Stimulated activated CD4-positive, alpha-beta T cell treated with anti-CD3 and anti-CD28 coated beads, TNF-alpha, amount 100 ng/mL, for 1 hour (primary cell): ENCODE data around the gene KRT32.

Experiments
- DNase-seq, 3 donors: peaks; one replicate each; pipeline ENCODE4 v3.0.0-alpha.2; 2020; ENCODE audit warnings: low read depth in 3 of 3, low spot score in 1 of 3

KRT32 gene

DNA sequence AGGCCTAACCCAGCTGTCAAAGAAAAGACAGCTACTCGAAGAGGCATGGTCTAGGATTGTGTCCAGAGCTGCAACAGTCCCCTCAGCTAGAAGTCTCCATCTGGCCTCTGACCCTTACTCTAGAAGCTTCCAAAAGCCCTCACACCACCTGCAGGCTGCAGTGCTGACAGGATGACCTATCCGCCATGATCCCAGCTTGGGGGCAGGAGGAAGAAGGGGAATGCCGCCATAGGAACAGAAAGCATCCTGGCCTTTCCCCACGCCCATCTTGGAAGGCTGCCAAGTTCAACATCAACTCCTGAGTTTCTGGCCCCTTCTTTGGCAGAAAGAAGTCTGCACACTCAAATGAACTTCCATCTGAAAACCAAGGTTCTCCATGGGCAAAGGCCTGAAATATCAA is 25.6 kb upstream of the KRT32 start:
- no peak for DNase-seq

DNA sequence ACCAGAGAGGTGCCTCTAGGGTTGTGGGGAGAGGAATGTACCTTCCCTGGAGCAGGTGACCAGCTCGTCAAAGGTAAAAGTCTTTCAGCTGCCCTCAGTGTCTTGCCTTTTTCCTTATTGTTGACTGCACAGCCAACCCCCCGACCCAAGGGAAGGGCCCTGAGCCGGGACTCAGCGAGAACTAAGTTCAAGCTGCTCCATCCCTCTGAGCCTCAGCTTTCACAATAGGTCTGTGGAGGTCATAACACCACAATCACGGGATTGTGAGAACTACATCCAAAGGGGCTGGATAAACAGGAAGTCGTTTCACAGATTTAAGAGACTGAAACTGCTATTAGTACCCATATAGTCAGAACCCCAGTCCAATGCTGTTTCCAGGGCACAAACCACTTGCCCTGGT is 25.2 kb upstream of the KRT32 start:
- DNase-seq: no peak

- DNase-seq: no peak
Measured at GRCh38 chr17:41491476-41491875, 24.3 kb upstream of the KRT32 start.

- no peak for DNase-seq
Measured at GRCh38 chr17:41490000-41490990, 23.1 kb upstream of the KRT32 start.

GRCh38 chr17:41489531-41489930 is 22.3 kb upstream of the KRT32 start, which contains the start of gene KRT36:
Gene KRT36, minus strand, starts transcription at chr17:41489910. Its CDS starts 46 bp downstream, at chr17:41489864.
- DNase-seq: no peak

DNA sequence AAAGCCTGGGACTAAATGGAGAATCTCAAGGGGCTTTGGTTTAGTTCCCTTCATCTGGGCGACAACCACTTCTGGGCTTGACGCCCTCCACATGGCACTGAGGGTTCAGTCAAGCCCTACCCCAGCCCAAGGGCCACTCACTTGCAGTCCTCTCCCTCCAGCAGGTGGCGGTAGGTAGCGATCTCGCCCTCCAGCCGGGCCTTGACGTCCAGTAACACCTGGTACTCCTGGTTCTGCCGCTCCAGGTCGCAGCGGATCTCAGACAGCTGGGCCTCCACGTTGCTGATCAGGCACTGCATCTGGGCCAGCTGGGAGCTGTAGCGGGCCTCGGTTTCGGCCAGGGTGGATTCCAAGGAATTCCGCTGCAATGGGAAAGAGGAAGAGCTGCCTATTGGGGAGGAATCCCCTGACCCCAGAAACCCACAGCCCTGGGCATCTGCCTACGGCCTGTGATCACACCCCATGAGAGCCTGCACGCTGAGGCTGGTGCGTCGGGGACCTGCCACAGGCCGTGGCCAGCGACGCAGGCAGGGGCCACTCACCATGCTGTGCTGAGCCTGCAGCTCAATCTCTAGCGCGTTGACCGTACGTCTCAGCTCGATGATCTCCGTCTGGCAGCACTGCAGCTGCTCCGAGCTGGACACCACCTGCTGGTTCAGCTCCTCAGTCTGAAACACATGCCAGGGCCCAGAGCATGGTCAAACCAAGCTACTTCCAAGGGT is 19.8 kb upstream of the KRT32 start:
- DNase-seq: no peak

GRCh38 chr17:41486316-41486715 is 19.1 kb upstream of the KRT32 start:
- DNase-seq: no peak

DNA sequence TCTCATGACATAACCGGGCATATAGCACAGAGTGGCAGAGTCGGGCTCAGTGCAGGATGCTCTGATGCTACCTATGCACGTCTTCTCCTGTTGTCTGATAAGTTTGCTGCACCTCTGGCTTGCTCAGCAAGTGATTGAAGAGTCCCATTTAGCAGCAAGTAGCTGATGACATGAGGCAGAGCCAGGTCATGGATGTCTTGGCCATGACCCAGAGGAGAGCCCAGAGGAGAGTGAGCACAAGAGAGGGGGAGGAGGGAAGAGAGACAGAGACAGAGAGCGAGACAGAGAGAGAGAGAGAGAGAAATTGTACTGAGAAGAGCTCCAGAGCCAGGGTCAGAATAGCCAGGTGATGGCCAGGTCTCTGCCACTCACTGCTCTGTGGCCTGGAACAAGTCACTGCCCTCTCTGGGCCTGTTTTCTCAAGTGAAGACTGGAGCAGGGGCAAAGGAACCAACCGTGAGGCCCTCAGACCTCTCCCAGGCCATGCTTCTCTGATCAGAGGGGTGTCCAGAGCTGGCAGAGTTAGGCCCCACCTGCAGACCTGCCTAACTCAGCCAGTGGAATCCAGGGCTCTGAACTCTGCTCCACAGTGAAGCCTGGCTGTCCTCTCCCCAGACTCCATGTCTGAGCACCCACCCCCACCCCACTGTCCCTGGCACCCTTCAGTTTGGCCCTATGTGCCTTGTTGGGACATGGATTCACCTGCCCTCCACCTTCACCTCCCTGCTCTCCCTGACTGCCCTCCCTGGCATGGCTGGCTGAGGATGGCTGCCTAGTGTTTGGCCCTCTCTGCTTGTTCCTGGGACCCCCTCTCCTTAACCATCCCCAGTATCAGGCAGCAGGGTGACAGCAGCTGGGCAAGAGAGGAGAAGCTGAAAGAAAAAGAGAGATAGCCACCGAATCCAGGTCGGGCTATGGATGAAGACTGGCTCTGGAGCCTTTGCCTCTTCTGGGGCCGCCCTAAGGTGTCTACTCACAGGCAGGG is 18.0 kb upstream of the KRT32 start:
- DNase-seq: no peak

DNA sequence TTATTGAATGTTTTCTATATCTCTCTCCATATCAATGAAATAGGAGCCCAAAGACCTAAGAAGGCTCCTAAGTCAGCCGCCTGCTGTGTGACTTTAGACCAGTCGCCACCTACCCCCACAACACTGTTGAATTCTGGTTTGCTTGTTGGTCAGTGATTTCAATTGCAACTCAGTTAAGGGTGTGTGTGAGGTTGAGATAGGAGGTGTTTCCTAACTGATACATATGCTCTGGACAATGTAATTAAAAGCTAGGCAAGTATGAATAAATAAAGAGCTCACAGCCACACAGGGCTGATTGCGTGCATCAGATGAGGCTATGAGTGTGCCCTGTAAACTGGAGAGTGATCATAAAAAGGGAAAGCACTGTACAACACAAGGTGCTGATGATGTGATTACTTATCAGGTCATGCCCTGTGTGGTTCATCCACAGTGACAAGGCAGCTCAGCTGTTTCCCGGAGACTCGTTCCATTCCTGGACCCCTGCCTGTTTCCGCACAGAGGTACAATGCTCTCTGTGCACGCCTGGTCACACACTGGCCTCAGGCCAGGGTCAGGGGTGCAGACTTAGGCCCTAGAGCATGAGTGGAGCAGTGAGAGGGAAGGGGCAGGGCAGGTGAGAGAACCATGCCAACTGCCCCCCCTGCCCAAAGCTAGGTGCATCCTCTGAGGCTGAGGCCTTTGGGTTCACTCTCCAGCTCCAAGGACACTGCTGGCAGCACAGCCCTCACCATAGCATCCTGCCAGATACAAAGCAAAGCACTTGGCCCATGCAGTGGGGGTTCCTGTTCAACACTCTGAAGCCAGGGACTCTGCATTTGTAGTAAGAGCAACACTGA is 17.0 kb upstream of the KRT32 start:
- DNase-seq: no peak

DNA sequence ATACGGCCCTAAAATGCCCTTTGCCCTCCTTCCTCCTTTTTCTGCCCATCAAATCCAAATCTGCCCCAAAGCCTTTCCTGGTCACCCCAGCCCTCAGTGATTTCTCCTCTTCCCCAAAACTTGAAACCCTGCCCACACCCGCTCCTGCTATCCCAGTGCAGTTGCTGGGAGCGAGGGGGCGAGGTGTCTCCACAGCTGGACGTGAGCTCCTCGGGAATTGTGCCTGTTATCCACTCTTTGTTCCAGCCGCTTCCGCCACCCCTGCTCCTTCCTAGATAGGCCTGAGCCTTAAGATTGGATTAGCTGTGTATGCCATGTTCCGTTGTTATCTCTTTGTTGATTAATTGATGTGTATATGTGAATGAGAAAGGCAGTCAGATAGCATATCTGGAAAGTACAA is 16.3 kb upstream of the KRT32 start:
- DNase-seq: no peak

DNA sequence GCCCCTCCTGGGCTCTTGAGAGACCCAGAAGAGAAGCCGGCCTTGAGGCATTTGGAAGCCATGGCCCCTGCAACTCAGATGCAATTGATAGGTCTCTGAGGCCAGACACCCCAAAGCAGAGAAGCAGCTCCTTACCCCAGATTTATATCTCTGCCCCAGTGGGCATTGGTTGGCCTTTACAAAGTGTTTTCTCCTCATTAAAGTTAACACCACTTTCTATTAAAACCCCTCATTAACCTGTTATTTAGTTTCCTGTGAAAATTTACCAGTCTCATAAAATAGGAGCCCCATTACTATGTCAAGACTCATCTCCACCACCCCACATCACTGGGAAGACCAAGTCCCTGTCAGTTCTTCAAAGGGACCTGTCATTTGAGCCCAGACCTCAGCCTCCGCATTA is 13.8 kb upstream of the KRT32 start, which contains the start of gene KRT35:
Gene KRT35, minus strand, starts transcription at position 116 of the 400 bp plus-strand sequence. Its CDS starts 54 bp downstream, at position 62.
- DNase-seq: no peak

GRCh38 chr17:41480581-41480980 is 13.4 kb upstream of the KRT32 start:
- no peak for DNase-seq

GRCh38 chr17:41480136-41480535 is 12.9 kb upstream of the KRT32 start:
- no peak for DNase-seq

- DNase-seq: no peak
Measured at GRCh38 chr17:41478237-41478636, 11.1 kb upstream of the KRT32 start.

DNA sequence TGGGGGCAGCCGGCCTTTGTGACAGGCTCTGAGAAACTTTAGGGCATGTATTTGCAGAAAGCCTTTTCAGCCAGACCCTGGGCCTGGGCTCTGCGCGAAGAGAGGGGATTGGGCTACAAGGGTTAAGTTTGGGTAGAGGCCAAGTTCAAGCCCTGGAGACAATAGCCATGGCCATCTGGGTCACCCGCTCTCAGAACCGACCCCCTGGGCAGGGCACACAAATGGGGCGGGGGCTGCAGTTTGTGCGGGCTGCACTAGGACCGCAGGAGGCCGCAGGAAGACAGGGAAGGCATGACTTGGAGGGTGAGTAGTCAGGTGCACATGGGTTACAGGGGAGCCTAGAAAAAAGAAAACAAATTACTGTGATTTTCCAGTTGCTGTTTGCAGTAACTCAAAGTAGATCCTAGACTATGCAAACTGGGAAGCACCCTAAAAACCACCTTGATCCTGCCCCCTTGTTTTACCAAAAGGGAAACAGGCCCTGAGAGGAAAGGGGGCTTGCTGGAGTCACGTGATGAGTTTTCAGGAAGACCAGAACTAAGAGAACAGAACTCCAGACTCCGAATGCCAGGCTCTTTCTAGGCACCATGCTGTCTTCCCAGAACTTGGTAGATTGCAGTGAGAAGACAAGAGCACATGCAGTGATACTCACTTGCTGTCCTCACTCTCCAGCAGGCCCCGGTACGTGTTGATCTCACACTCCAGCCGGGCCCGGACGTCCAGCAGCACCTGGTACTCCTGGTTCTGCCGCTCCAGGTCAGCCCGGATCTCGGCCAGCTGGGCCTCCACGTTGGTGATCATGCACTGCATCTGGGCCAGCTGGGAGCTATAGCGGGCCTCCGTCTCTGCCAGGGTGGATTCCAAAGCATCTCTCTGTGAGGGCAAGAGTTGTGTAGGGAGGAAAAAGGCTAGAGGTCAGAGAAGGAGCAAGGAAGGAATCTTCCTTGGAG is 10.0 kb upstream of the KRT32 start:
- DNase-seq: no peak

DNA sequence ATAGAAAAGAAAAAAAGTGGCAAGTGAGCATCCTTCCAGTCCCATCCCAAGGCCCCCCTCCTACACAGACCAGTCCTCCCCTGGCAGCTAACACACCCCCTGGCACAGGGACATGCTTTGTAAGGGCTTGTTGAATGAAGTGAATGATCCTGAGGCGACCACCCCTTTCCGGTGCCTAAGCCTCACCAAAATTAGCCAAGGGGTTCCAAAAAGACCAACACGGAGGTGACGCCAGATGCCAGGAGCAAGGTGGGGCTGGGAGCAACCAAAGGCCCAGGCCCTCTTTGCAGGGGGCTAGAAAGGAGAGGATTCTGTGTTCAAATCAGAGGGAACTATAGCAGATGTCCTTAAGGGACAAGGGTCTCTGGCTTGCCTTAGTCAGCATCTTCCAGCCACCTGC is 8.2 kb upstream of the KRT32 start:
- DNase-seq: no peak

- no peak for DNase-seq
Measured at GRCh38 chr17:41474863-41475262, 7.7 kb upstream of the KRT32 start.

DNA sequence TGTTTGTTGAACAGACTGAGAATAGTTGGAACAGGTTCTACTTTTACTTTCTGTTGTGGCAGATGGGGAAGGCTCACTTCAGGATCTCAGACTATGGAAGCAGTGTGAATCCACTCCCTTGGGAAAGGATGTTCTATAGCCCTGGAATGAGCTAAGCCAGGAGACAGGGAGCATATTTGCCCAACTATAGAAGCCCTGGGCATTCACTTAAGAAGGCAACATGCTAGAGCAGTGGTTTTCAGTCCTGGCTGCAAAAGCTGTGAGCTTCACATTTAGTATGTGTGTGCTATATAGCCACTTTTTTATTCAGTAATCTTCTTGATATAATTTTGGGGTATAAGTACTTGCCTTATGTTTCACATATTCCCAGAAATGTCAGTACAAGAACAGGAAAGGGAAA is 1.2 kb upstream of the KRT32 start:
- DNase-seq: no peak

DNA sequence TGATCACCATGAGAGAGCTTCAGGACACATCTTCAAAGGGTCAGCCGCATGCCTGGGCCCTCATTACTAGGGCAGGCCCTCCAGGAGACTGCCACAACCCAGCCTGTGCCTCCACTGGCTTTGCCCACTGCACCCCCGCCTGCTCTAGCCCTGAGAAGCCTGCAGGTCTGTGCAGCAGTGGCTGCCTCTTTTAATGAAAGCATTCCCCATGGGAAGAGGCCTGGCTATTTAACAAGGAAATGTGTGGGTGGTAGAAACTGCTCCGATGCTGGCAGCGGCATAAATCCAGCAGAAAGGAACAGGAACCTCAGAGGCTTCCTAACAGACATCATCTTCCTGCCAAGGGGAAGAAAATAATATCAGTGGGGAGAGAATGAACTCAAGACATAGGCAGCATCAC is 375 bp upstream of the KRT32 start:
- no peak for DNase-seq
